Bronchial epithelial cell (primary cell): ENCODE data around the gene MBD5. TPM values are rescaled to one million over a fixed set of nuclear protein-coding genes. Genes with fewer than 3 reads are reported as not detected.

Source experiments
- DNase-seq: peaks from one replicate; pipeline ENCODE4 v3.0.0-alpha.2; 2010; ENCODE audit warnings: low read depth
- FAIRE-seq: peaks from 2 replicates; lab custom pipeline; 2011; peaks lifted over from hg19 to GRCh38; lab: Jason Lieb, UNC
- H3K27me3 ChIP-seq: 2 replicates; pipeline ENCODE4 v1.5.1; 2011; ENCODE audit warnings: low read length; ENCODE audit not compliant: control insufficient read depth, insufficient read depth
- H3K36me3 ChIP-seq: 2 replicates; pipeline ENCODE4 v1.5.1; 2011; ENCODE audit warnings: low read length; ENCODE audit not compliant: control insufficient read depth, insufficient read depth
- H3K4me3 ChIP-seq: 2 replicates; pipeline ENCODE4 v1.5.1; 2011; ENCODE audit warnings: mild to moderate bottlenecking, low read depth, low read length, control low read depth
- total RNA-seq: library from RNA; depleted of rRNA; stranded (reverse); fragments of >200 nt; gene quantifications from 2 replicates; pipeline ENCODE4 v1.2.1, GENCODE V29; 2014
- TF ChIP-seq, protein P1 (sequence below): IDR thresholded peaks from 2 replicates; pipeline ENCODE4 v1.5.1; 2011; ENCODE audit warnings: mild to moderate bottlenecking, moderate library complexity, low read length, control low read depth, inconsistent platforms; ENCODE audit not compliant: insufficient read depth, severe bottlenecking

MBD5 gene
- total RNA-seq, 1 donor from 2014 or later: 5.3 TPM

DNA sequence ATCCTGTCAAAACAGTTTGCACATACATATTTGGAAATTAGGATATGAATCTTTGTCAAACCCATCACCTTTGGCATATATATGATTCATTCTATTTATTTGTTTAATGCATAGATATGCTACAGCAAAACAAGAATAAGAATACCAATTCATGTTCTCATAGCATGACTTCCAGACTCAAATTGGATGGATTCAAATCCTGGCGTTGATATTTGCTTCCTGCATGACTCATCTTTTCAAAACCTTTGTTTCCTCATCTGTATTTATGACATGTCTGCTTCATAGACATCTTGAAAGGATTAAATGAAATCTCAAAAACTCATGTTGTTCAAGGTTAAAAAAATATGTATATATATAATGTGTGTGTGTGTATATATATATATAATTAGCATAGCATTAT lies 261.3 kb downstream of the MBD5 start:
- Histone ChIP-seq H3K27me3 (no peaks in the 10 kb centered on the region), H3K36me3 (peaks cover 1% of the 10 kb centered on the region), H3K4me3 (no peak overlapping the region)
- TF ChIP-seq, protein P1, sequence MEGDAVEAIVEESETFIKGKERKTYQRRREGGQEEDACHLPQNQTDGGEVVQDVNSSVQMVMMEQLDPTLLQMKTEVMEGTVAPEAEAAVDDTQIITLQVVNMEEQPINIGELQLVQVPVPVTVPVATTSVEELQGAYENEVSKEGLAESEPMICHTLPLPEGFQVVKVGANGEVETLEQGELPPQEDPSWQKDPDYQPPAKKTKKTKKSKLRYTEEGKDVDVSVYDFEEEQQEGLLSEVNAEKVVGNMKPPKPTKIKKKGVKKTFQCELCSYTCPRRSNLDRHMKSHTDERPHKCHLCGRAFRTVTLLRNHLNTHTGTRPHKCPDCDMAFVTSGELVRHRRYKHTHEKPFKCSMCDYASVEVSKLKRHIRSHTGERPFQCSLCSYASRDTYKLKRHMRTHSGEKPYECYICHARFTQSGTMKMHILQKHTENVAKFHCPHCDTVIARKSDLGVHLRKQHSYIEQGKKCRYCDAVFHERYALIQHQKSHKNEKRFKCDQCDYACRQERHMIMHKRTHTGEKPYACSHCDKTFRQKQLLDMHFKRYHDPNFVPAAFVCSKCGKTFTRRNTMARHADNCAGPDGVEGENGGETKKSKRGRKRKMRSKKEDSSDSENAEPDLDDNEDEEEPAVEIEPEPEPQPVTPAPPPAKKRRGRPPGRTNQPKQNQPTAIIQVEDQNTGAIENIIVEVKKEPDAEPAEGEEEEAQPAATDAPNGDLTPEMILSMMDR: no peak
- DNase-seq (peak; percentile 84), FAIRE-seq (no peak)

DNA sequence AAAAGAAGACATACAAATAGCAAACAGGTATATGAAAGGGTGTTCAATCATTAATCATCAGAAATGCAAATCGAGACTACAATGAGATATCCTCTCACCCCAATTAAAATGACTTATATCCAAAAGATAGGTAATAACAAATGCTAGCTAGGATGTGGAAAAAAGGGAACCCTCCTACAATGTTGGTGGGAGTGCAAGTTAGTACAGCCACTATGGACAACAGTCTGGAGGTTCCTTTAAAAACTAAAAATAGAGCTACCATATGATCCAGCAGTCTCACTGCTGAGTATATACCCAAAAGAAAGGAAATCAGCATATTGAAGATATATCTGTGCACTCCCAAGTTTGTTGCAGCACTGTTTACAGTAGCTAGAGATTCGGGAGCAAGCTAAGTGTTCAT lies 271.5 kb downstream of the MBD5 start:
- TF ChIP-seq, protein P1: no peak
- Histone ChIP-seq H3K4me3 (no peak overlapping the region), H3K27me3 (no peaks in the 10 kb centered on the region), H3K36me3 (no peaks in the 10 kb centered on the region)
- FAIRE-seq (no peak), DNase-seq (no peak)

DNA sequence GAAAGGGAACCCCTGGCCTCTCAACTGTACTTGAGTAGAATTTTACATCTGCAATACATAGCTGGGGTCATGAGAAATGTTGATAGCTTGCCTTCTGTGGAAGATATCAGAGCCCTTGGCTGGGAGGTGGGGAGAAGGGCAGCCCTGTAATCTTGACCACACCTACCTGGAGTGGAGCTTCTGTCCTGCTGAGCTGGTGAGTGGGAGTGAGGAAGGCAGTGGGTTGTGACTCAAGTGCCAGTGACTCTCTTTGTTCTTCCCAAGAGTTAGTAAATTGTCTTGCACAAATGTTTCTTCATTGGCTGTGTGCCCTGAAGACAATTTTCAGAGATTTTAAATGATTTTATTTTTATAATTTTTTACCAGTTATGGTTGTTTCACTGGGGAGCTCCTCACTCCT lies 277.3 kb downstream of the MBD5 start:
- Histone ChIP-seq H3K27me3 (no peaks in the 10 kb centered on the region), H3K4me3 (no peak overlapping the region), H3K36me3 (no peaks in the 10 kb centered on the region)
- DNase-seq (peak; percentile 36), FAIRE-seq (no peak)
- TF ChIP-seq, protein P1: no peak

DNA sequence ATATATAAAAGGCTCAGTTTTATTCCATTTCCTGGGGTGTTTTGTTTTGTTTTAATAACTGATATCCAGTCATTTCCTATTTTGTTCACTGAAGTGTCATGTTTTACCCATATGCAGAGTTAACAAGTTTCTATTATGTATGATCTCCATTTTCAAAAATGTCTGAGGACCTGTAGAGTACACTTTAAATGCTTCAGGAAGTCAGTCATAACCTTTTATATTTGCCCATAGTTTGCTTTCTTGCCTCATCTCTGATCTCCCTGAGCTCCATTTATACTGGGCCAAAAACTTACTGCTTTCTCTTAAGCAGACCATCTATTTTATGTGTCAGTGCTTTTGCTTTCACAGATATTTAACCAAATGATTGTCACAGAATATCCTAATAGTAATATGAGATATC lies 278.7 kb downstream of the MBD5 start:
- Histone ChIP-seq H3K36me3 (no peaks in the 10 kb centered on the region), H3K4me3 (no peak overlapping the region), H3K27me3 (no peaks in the 10 kb centered on the region)
- DNase-seq (no peak), FAIRE-seq (no peak)
- TF ChIP-seq, protein P1: no peak

DNA sequence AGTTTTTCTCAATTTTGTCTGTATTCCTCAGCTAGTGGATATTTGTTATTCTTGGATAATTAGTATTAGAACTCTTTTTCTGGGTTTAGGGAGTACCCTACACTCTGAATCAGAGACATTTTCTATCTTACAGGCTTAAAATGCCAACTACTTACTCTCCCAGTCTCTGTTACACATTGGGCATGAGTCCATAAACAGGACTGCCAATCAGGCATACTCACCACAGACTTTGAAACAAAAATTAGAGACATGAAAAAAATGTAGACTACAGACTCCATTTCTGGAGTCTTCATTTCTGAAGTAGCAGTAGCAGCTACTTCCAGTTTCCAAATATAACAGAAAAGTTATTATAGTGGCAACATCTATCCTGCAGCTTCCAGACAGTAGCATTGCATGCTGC lies 279.7 kb downstream of the MBD5 start:
- no peak for FAIRE-seq
- DNase-seq: no peak

DNA sequence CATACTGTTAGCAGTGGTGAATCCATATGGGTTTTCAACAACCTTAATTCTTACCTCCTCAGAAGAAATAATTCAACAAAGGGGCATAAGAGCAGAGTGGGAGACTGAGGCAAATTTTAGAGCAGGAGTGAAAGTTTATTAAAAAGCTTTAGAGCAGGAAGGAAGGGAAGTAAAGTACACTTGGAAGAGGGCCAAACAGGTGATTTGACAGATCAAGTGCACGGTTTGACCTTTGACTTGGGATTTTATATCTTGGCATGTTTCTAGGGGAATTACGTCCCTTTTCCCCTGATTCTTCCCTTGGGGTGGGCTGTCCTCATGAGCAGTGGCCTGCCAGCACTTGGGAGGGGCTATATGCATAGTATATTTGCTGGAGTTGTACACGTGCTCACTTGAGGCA lies 280.5 kb downstream of the MBD5 start:
- no peaks in the 10 kb centered on the region for H3K27me3 ChIP-seq
- DNase-seq: no peak
- FAIRE-seq: no peak
- no peaks in the 10 kb centered on the region for H3K36me3 ChIP-seq
- H3K4me3 ChIP-seq: no peak overlapping the region
- TF ChIP-seq, protein P1: no peak

More for the DNA sequence above, 279.7 kb downstream of the MBD5 start:
- TF ChIP-seq, protein P1: no peak
- Histone ChIP-seq H3K27me3 (no peaks in the 10 kb centered on the region), H3K36me3 (no peaks in the 10 kb centered on the region), H3K4me3 (no peak overlapping the region)
